ENCODE results near the gene POPDC3.

DNA sequence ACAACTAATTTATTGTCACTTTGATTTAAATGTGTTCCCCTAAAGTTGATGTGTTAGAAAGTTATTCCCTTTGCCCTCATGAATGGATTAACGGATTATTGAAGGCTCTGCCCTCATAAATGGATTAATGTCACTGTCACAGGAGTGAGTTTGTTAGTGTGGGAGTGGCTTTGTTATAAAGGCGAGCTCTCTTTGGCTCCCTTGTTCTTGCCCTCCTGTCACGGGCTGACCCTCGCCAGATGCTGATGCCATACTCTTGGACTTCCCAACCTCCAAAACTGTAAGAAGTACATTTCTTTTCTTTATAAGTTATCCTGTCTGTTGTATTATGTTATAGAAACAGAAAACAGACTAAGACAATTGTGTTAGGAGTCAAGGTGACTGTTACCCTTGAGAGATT lies 22.7 kb upstream of the POPDC3 start:
- no peak for TF ChIP-seq CTCF (IDR thresholded peaks at IDR 0.05; ENCODE audit: insufficient read depth, low read length, poor library complexity, severe bottlenecking)
- no peak for TF ChIP-seq EZH2phosphoT487 (conservative IDR thresholded peaks at IDR 0.05; ENCODE audit: low read length)

Measured in SU-DHL-6 (cell line).